Measurements from ENCODE around the gene FBXL15.

FBXL15 gene

DNA sequence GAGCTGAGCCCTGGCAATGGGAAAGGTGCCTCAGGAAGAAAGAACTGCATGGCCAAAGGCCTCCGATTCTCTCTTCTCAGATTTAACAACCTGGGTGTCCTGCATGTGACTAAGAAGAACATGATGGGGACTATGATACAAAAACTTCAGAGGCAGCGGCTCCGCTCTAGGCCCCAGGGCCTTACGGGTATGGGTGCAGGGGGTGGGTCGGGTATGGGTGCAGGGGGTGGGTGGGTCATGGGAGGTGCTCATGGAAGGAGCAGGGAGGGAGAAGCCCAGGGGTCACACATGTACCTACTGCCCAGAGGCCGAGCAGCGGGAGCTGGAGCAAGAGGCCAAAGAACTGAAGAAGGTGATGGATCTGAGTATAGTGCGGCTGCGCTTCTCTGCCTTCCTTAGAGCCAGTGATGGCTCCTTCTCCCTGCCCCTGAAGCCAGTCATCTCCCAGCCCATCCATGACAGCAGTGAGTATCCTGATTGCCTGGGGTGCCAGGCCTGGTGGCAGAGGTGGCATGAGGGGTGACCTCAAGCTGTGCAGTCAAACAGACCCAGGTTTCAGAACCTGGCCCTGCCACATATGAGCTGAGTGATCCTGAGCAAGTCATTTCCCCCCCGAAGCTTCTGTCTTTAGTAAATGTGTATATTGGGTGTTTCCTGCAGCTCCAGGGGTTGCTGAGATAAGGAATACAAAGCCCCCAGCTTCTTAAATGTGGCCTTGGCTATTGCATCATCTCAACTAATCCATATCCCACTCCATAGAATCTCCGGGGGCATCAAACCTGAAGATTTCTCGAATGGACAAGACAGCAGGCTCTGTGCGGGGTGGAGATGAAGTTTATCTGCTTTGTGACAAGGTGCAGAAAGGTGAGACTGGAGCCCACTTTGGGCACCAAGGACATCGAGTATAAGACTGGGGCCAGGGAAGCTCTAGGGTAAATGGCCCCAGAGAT is 23.1 kb upstream of the FBXL15 start:
- no peak for DNase-seq (ENCODE audit: extremely low read depth in 1 of 2, low read depth in 1 of 2)

- DNase-seq (ENCODE audit: extremely low read depth in 1 of 2, low read depth in 1 of 2) = no peak
Observed at GRCh38 chr10:102398172-102399020, 22.2 kb upstream of the FBXL15 start.

GRCh38 chr10:102399217-102400021 is 21.2 kb upstream of the FBXL15 start:
- peak; percentile 55 to 80 for DNase-seq (ENCODE audit: extremely low read depth in 1 of 2, low read depth in 1 of 2)

GRCh38 chr10:102400076-102400475 is 20.6 kb upstream of the FBXL15 start:
- DNase-seq (ENCODE audit: extremely low read depth in 1 of 2, low read depth in 1 of 2) = no peak

DNA sequence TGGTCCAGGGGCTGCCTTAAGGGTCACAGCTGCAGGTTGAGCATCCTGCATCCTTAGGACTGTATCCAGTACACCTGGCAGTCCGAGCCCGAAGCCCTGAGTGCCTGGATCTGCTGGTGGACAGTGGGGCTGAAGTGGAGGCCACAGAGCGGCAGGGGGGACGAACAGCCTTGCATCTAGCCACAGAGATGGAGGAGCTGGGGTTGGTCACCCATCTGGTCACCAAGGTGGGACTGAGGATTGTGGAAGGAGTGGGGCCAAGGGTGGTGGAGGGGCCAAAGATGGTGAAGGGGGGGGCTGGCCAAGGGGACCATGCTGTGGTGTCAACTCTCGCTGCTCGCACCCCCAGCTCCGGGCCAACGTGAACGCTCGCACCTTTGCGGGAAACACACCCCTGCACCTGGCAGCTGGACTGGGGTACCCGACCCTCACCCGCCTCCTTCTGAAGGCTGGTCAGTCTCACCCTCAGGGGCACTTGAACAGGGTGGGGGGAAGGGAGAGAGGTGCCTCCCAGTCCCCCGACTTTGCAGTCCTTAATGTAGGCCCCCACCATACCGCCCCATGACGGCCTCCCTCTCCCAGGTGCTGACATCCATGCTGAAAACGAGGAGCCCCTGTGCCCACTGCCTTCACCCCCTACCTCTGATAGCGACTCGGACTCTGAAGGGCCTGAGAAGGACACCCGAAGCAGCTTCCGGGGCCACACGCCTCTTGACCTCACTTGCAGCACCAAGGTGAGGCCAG is 19.9 kb upstream of the FBXL15 start:
- no peak for DNase-seq (ENCODE audit: extremely low read depth in 1 of 2, low read depth in 1 of 2)

GRCh38 chr10:102401342-102401654 is 19.3 kb upstream of the FBXL15 start:
- DNase-seq (ENCODE audit: extremely low read depth in 1 of 2, low read depth in 1 of 2) = no peak

DNA sequence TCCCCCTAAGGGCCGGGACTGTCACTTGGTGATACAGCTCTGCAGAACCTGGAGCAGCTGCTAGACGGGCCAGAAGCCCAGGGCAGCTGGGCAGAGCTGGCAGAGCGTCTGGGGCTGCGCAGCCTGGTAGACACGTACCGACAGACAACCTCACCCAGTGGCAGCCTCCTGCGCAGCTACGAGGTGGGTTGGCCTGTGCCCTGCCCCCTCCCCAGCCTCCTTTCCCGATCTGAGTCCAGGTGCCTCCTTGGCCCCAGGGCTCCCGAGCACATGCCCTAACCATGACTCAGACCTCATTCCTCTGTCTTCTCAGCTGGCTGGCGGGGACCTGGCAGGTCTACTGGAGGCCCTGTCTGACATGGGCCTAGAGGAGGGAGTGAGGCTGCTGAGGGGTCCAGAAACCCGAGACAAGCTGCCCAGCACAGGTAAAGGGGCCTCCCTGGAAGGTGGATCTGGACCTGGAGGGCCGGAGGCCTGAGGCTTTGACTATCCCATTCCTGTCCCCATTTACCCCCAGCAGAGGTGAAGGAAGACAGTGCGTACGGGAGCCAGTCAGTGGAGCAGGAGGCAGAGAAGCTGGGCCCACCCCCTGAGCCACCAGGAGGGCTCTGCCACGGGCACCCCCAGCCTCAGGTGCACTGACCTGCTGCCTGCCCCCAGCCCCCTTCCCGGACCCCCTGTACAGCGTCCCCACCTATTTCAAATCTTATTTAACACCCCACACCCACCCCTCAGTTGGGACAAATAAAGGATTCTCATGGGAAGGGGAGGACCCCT is 18.7 kb upstream of the FBXL15 start:
- no peak for DNase-seq (ENCODE audit: extremely low read depth in 1 of 2, low read depth in 1 of 2)

DNA sequence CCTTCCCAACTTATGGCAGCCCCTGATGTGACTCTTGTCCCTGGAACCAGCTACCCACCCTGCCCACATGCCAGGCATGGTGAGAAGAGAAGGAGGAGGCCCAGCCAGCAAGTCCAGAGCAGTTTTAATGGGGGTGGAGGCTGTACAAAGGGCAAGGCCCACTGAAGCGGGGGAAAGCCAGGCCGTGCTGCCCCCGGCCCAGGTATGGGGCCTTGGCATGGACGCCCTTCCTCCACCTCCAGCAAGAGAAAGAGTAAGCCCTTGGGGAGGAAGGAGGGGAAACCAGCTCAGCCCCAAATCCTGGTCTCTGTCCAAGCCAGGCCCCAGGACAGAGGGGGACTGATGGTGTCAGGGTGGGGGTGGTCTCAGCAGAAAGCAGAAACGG is 18.1 kb upstream of the FBXL15 start:
- DNase-seq (ENCODE audit: extremely low read depth in 1 of 2, low read depth in 1 of 2) = no peak

DNA sequence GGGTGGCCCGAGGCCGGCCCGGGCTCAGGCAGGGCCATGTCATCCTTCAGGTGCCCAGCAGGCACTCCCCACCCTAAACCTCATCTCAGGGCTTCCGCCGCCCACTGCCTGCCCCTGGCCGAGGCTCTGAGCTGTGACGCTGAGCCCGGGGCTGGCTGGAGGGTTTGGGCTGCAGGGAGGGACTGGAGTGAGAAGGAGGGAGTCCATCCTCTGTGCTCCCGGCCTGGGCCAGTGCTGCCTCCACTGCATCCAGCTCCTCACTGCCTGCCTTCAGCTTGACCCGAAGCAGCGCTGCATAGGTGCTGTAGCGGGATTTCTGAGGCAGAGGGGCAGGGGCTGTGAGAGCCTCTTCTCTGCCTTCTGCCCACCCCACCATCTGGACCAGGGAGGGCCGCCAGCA is 17.5 kb upstream of the FBXL15 start:
- DNase-seq (ENCODE audit: extremely low read depth in 1 of 2, low read depth in 1 of 2) = no peak

DNA sequence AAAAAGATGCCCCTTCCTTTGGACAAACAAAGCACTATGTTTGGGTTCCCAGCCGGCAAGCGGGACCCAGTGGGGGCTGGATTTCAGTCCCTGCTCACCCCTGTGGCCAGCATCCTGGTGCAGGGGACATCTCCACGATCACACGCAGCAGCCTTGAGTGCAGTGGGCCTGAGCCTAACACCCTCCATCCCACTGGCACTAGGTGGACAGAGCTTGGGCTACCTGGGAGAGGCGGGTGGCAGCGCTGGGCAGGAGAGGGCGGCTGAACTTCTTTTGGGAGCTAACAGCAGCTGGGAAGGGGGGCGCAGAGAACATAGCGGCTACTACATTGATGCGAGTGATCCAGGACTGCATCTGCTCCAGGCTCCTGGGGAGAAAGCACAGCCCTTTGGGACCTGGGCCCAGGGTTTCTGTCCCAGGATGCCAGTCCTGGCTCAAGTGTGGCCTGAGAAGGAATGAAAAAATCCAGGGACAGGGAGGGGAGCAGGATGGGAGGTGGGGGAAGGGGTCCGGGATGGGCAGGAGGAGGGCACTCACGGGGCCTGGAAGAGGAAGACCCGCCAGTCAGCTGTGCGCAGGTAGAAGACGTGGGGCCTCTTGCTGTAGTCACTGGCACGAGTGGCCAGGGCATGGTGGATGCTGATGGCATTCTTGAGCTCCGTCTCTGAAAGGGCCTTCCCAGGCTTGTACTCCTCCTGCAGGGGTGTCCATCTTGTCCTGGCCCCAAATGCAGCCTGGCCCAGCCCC is 16.1 kb upstream of the FBXL15 start:
- DNase-seq (ENCODE audit: extremely low read depth in 1 of 2, low read depth in 1 of 2) = no peak

DNA sequence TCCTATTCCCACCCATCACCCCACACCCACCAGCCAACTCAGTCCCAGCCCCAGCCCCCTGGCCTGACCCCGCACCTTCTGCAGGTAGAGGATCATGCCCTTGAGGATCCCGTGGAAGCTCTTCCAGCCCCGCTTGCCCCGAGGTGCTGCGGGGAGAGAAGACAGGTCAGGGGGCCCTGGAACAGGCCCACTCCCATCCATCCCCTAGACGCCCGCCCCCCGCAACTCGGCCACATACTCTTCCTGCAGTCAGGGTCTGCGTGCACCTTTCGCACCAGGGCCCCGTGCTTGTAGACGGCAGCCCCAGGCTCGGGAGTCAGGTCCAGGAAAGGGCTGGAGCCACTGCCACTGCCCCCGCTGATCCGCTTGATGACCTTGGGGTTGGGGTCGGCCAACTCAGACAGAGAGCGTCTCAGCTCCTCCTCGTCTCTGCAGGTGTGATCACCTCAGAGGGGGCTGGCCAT is 15.5 kb upstream of the FBXL15 start:
- DNase-seq (ENCODE audit: extremely low read depth in 1 of 2, low read depth in 1 of 2) = no peak

DNA sequence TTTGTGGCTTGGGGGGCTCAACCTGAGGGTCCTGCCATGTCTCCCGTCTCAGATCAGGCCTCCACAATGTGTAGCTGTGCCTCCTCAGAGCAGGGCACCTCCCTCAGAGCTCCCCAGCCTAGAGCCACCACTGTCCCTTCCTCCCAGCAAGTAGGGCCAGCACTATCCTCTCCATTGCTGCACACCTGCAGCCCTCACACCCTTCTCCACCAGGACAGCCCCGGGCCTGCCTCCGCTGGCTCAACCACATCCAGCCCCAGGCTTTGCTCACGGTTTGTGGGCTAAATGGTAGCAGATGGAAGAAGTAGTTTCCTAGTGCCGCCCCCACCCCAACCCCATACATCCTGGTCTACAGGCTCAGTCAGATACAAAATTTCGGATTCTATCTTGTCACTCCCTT is 15.0 kb upstream of the FBXL15 start:
- DNase-seq (ENCODE audit: extremely low read depth in 1 of 2, low read depth in 1 of 2) = no peak

- DNase-seq (ENCODE audit: extremely low read depth in 1 of 2, low read depth in 1 of 2) = no peak
Observed at GRCh38 chr10:102406815-102407214, 13.8 kb upstream of the FBXL15 start.

DNA sequence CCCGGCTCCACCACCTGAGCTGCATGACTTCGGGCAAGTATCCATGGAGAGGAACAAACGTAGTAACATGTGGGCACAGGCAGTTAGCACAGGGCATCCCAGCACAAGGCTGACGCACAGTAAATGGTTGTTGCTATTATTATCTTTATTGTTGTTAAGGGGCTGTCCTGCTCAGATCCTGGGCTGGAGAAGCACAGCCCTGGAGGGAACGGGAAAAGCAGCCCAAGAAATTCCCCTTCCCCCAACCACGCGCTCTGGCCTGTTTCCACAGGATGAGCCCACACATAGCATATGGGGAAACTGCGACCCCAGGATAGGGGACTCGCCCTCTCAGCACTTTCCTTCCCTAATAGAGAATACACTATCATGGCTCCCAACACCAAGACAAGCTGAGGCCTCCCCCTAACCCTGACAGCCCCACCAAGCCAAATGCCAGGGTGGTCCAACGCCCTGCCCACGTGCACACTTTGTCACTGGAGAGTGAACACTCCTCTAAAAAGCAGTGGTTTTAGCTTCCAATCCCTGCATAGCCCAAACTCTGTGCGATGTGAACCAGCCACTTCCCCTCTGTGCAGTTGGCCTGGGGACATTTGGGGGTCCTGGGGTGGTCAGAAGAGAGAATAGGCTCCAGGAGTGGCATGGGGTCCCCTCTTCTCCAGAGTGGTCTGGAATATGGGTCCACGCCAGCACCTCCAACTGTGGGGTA is 13.1 kb upstream of the FBXL15 start:
- no peak for DNase-seq (ENCODE audit: extremely low read depth in 1 of 2, low read depth in 1 of 2)

- no peak for DNase-seq (ENCODE audit: extremely low read depth in 1 of 2, low read depth in 1 of 2)
Observed at GRCh38 chr10:102408131-102408727, 12.4 kb upstream of the FBXL15 start.

- DNase-seq (ENCODE audit: extremely low read depth in 1 of 2, low read depth in 1 of 2) = peak in 1 of 2 donors; percentile 50
Observed at GRCh38 chr10:102408728-102409603, 11.7 kb upstream of the FBXL15 start.
